ENCODE data around the gene IMPA2. TPM values are rescaled to one million over a fixed set of nuclear protein-coding genes. Genes with fewer than 3 reads are reported as not detected.
"Not testable (repeated sequence)": the region's sequence is repeated elsewhere in the genome, so short reads cannot be mapped to it uniquely, and the experiment has no call there.

The IMPA2 gene
- total RNA-seq, 1 experiment from 2014 or later, result 37.6 TPM

GRCh38 chr18:11956371-11957308, 24.7 kb upstream of the IMPA2 start:
- H3K36me3 ChIP-seq (ENCODE audit: control insufficient read depth, insufficient read depth, low read length), result no peaks in the 10 kb centered on the region
- no peak overlapping the region for H3K27ac ChIP-seq (ENCODE audit: low read length)
- CTCF ChIA-PET, result no interaction called here
- TF ChIP-seq POLR2AphosphoS5 (IDR thresholded peaks at IDR 0.05; ENCODE audit: low read depth, low read length) (no peak), TCF7L2 (IDR thresholded peaks at IDR 0.05; ENCODE audit: low read depth, low read length) (no peak), SIN3A (IDR thresholded peaks at IDR 0.05; ENCODE audit: borderline replicate concordance, insufficient read depth, low read depth, low read length) (no peak)
- TF ChIP-seq, protein P1, sequence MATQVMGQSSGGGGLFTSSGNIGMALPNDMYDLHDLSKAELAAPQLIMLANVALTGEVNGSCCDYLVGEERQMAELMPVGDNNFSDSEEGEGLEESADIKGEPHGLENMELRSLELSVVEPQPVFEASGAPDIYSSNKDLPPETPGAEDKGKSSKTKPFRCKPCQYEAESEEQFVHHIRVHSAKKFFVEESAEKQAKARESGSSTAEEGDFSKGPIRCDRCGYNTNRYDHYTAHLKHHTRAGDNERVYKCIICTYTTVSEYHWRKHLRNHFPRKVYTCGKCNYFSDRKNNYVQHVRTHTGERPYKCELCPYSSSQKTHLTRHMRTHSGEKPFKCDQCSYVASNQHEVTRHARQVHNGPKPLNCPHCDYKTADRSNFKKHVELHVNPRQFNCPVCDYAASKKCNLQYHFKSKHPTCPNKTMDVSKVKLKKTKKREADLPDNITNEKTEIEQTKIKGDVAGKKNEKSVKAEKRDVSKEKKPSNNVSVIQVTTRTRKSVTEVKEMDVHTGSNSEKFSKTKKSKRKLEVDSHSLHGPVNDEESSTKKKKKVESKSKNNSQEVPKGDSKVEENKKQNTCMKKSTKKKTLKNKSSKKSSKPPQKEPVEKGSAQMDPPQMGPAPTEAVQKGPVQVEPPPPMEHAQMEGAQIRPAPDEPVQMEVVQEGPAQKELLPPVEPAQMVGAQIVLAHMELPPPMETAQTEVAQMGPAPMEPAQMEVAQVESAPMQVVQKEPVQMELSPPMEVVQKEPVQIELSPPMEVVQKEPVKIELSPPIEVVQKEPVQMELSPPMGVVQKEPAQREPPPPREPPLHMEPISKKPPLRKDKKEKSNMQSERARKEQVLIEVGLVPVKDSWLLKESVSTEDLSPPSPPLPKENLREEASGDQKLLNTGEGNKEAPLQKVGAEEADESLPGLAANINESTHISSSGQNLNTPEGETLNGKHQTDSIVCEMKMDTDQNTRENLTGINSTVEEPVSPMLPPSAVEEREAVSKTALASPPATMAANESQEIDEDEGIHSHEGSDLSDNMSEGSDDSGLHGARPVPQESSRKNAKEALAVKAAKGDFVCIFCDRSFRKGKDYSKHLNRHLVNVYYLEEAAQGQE (IDR thresholded peaks at IDR 0.05; ENCODE audit: insufficient read depth in 1 of 2, low read depth in 2 of 2, low read length in 1 of 2), result no peak
- TF ChIP-seq, protein P2, sequence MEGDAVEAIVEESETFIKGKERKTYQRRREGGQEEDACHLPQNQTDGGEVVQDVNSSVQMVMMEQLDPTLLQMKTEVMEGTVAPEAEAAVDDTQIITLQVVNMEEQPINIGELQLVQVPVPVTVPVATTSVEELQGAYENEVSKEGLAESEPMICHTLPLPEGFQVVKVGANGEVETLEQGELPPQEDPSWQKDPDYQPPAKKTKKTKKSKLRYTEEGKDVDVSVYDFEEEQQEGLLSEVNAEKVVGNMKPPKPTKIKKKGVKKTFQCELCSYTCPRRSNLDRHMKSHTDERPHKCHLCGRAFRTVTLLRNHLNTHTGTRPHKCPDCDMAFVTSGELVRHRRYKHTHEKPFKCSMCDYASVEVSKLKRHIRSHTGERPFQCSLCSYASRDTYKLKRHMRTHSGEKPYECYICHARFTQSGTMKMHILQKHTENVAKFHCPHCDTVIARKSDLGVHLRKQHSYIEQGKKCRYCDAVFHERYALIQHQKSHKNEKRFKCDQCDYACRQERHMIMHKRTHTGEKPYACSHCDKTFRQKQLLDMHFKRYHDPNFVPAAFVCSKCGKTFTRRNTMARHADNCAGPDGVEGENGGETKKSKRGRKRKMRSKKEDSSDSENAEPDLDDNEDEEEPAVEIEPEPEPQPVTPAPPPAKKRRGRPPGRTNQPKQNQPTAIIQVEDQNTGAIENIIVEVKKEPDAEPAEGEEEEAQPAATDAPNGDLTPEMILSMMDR (IDR thresholded peaks at IDR 0.05), result no peak
- ATAC-seq, result no peak
- H3K4me1 ChIP-seq (ENCODE audit: control insufficient read depth, insufficient read depth, low read length), result peaks cover 5% of the 10 kb centered on the region
- H3K4me3 ChIP-seq (ENCODE audit: low read depth in 2 of 2, low read length in 2 of 2), result no peak overlapping the region
- no peaks in the 10 kb centered on the region for H3K27me3 ChIP-seq (ENCODE audit: control insufficient read depth, insufficient read depth, low read length)
- peaks cover 8% of the 10 kb centered on the region; the same call in 1 of the 2 replicates for H3K9me3 ChIP-seq (ENCODE audit: control insufficient read depth, insufficient read depth, low read depth, low read length)
- intact Hi-C loops (cut with micrococcal nuclease; ENCODE audit: unreplicated experiment) (no loop called here), in situ Hi-C loops (cut with HindIII; ENCODE audit: low pct_unique_long_range_greater_than_20kb, low sequenced_read_pairs) (no loop called here)
- POLR2A ChIA-PET, result no interaction called here
- BruUV-seq (replicated peaks), result no TSS peak
- DNase-seq (ENCODE audit: low read depth, low spot score), result no peak

DNA sequence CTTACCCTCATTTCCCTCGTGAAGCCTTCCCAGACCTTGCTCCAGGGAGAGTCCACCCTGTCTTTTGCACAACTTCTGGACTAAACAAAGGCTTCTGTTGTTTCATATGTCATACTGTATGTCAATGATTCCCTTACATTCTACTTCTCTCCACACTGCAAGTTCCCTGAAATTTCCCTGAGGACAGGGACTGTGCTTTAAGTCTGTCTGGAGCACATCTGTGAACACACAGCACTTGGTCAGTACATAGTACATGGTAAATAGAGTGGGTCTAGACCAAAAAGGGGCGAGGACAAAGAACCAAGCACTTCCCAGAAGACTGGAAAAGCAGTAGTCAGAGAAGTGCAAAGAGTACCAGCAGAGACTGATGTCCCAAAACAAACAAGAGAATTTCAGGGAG, 23.7 kb upstream of the IMPA2 start:
- Histone ChIP-seq H3K27ac (ENCODE audit: low read length) (no peak overlapping the region), H3K36me3 (ENCODE audit: control insufficient read depth, insufficient read depth, low read length) (no peaks in the 10 kb centered on the region), H3K4me1 (ENCODE audit: control insufficient read depth, insufficient read depth, low read length) (peaks cover 5% of the 10 kb centered on the region; the same call in 1 of the 2 replicates), H3K27me3 (ENCODE audit: control insufficient read depth, insufficient read depth, low read length) (no peaks in the 10 kb centered on the region), H3K9me3 (ENCODE audit: control insufficient read depth, insufficient read depth, low read depth, low read length) (peaks cover 8% of the 10 kb centered on the region; the same call in 1 of the 2 replicates), H3K4me3 (ENCODE audit: low read depth in 2 of 2, low read length in 2 of 2) (no peak overlapping the region)
- intact Hi-C loops (cut with micrococcal nuclease; ENCODE audit: unreplicated experiment), result no loop called here
- in situ Hi-C loops (cut with HindIII; ENCODE audit: low pct_unique_long_range_greater_than_20kb, low sequenced_read_pairs), result no loop called here
- ChIA-PET POLR2A (no interaction called here), CTCF (no interaction called here)
- ATAC-seq, result no peak
- no TSS peak for BruUV-seq (replicated peaks)
- no peak for TF ChIP-seq POLR2AphosphoS5 (IDR thresholded peaks at IDR 0.05; ENCODE audit: low read depth, low read length)
- TF ChIP-seq TCF7L2 (IDR thresholded peaks at IDR 0.05; ENCODE audit: low read depth, low read length), result no peak
- TF ChIP-seq, protein P2 (IDR thresholded peaks at IDR 0.05), result no peak
- no peak for TF ChIP-seq SIN3A (IDR thresholded peaks at IDR 0.05; ENCODE audit: borderline replicate concordance, insufficient read depth, low read depth, low read length)
- TF ChIP-seq, protein P1 (IDR thresholded peaks at IDR 0.05; ENCODE audit: insufficient read depth in 1 of 2, low read depth in 2 of 2, low read length in 1 of 2), result no peak
- no peak for DNase-seq (ENCODE audit: low read depth, low spot score)

DNA sequence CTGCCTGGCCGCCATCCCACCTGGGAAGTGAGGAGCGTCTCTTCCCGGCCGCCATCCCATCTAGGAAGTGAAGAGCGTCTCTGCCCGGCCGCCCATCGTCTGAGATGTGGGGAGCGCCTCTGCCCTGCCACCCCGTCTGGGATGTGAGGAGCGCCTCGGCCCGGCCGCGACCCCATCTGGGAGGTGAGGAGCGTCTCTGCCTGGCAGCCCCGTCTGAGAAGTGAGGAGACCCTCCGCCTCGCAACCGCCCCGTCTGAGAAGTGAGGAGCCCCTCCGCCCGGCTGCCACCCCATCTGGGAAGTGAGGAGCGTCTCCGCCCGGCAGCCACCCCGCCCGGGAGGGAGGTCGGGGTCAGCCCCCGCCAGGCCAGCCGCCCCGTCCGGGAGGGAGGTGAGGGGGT, 21.7 kb upstream of the IMPA2 start:
- CTCF ChIA-PET; POLR2A ChIA-PET; H3K4me3 ChIP-seq (ENCODE audit: low read depth in 2 of 2, low read length in 2 of 2); intact Hi-C loops (cut with micrococcal nuclease; ENCODE audit: unreplicated experiment); H3K27me3 ChIP-seq (ENCODE audit: control insufficient read depth, insufficient read depth, low read length); H3K27ac ChIP-seq (ENCODE audit: low read length); in situ Hi-C loops (cut with HindIII; ENCODE audit: low pct_unique_long_range_greater_than_20kb, low sequenced_read_pairs); H3K36me3 ChIP-seq (ENCODE audit: control insufficient read depth, insufficient read depth, low read length); ATAC-seq; H3K4me1 ChIP-seq (ENCODE audit: control insufficient read depth, insufficient read depth, low read length); DNase-seq (ENCODE audit: low read depth, low spot score); BruUV-seq (replicated peaks); H3K9me3 ChIP-seq (ENCODE audit: control insufficient read depth, insufficient read depth, low read depth, low read length): not testable (repeated sequence)
